ENCODE data around the gene POU2AF2.
"Not testable (repeated sequence)": the region's sequence is repeated elsewhere in the genome, so short reads cannot be mapped to it uniquely, and the experiment has no call there.

Gene POU2AF2

DNA sequence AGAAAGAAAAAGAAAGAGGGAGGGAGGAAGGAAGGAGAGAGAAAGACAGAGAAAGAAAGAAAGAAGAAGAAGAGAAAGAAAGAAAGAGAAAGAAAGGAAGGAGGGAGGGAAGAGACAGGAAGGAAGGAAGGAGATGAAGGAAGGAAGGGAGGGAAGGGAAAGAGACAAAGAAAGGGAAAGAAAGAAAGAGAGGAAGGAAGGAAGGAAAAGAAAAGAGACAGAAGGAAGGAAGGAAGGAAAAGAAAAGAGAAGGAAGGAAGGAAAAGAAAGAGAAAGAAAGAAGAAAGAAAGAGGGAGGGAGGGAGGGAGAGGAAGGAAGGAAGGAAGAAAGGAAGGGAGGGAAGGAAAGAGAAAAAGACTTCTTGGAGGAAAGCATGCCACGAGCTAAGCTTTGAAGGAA, 19.1 kb downstream of the POU2AF2 start:
- peaks cover 8% of the 10 kb centered on the region for H3K27me3 ChIP-seq (ENCODE audit: insufficient read depth, low read length)
- H3K9ac ChIP-seq (ENCODE audit: low read length): no peak overlapping the region
- no peak overlapping the region for H3K4me3 ChIP-seq (ENCODE audit: low read depth, low read length, poor library complexity, severe bottlenecking)
- no peaks in the 10 kb centered on the region for H3K4me1 ChIP-seq (ENCODE audit: insufficient read depth, low read length, severe bottlenecking)
- H3K9me3 ChIP-seq (ENCODE audit: low read length): no peaks in the 10 kb centered on the region
- no peak overlapping the region for H2AFZ ChIP-seq (ENCODE audit: low read length)
- no peaks in the 10 kb centered on the region for H3F3A ChIP-seq (ENCODE audit: insufficient read depth, low read length)
- H3K79me2 ChIP-seq (ENCODE audit: insufficient read depth, low read length): no peaks in the 10 kb centered on the region
- no peaks in the 10 kb centered on the region for H3K36me3 ChIP-seq (ENCODE audit: insufficient read depth, low read length)
- TF ChIP-seq EZH2 (IDR thresholded peaks at IDR 0.05; ENCODE audit: borderline replicate concordance, low read length) (no peak), CTCF (IDR thresholded peaks at IDR 0.05; ENCODE audit: low read length) (no peak)
- H4K20me1 ChIP-seq (ENCODE audit: insufficient read depth, low read length): no peaks in the 10 kb centered on the region
- no peaks in the 10 kb centered on the region for H3K9me2 ChIP-seq (ENCODE audit: low read depth, low read length)
- no peak overlapping the region for H3K27ac ChIP-seq (ENCODE audit: low read depth, low read length, poor library complexity, severe bottlenecking)
- H3K4me2 ChIP-seq (ENCODE audit: low read length): no peak overlapping the region

DNA sequence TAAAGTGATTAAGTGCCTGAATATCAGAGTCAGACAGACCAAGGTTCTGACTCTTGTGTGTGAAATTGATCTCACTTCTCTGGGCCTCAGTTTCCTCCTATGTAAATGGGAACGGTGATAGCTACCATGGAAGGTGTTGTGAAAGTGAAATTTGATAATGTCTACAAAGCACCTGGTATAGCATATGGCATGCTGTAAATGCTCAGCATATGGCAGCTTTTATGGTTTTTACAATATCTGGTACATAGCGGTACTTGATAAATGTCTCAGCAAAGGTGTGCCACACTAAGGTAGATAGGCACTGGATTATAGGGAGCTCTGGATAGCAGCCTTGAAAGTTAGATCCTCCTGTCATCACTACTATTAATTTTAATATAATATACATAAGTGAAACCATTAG, 19.9 kb downstream of the POU2AF2 start:
- Histone ChIP-seq H3K9me3 (ENCODE audit: low read length) (no peaks in the 10 kb centered on the region), H3K9me2 (ENCODE audit: low read depth, low read length) (no peaks in the 10 kb centered on the region), H3K4me3 (ENCODE audit: low read depth, low read length, poor library complexity, severe bottlenecking) (no peak overlapping the region), H3K79me2 (ENCODE audit: insufficient read depth, low read length) (no peaks in the 10 kb centered on the region), H3K27ac (ENCODE audit: low read depth, low read length, poor library complexity, severe bottlenecking) (no peak overlapping the region), H3K4me1 (ENCODE audit: insufficient read depth, low read length, severe bottlenecking) (no peaks in the 10 kb centered on the region), H3K36me3 (ENCODE audit: insufficient read depth, low read length) (no peaks in the 10 kb centered on the region), H3K9ac (ENCODE audit: low read length) (no peak overlapping the region), H4K20me1 (ENCODE audit: insufficient read depth, low read length) (no peaks in the 10 kb centered on the region), H2AFZ (ENCODE audit: low read length) (no peak overlapping the region), H3F3A (ENCODE audit: insufficient read depth, low read length) (no peaks in the 10 kb centered on the region), H3K4me2 (ENCODE audit: low read length) (no peak overlapping the region), H3K27me3 (ENCODE audit: insufficient read depth, low read length) (peaks cover 5% of the 10 kb centered on the region; the same call in 1 of the 2 replicates)
- TF ChIP-seq CTCF (IDR thresholded peaks at IDR 0.05; ENCODE audit: low read length) (no peak), EZH2 (IDR thresholded peaks at IDR 0.05; ENCODE audit: borderline replicate concordance, low read length) (no peak)

GRCh38 chr11:111268303-111268702, 22.8 kb downstream of the POU2AF2 start:
- H3K4me1 ChIP-seq (ENCODE audit: insufficient read depth, low read length, severe bottlenecking); H3K27ac ChIP-seq (ENCODE audit: low read depth, low read length, poor library complexity, severe bottlenecking); H3K4me3 ChIP-seq (ENCODE audit: low read depth, low read length, poor library complexity, severe bottlenecking): not testable (repeated sequence)

GRCh38 chr11:111269146-111269868, 23.8 kb downstream of the POU2AF2 start:
- Histone ChIP-seq H3K4me3 (ENCODE audit: low read depth, low read length, poor library complexity, severe bottlenecking) (no peak overlapping the region), H3K4me1 (ENCODE audit: insufficient read depth, low read length, severe bottlenecking) (peaks cover 15% of the 10 kb centered on the region), H3K36me3 (ENCODE audit: insufficient read depth, low read length) (no peaks in the 10 kb centered on the region), H3K9me2 (ENCODE audit: low read depth, low read length) (no peaks in the 10 kb centered on the region), H4K20me1 (ENCODE audit: insufficient read depth, low read length) (no peaks in the 10 kb centered on the region), H3K79me2 (ENCODE audit: insufficient read depth, low read length) (no peaks in the 10 kb centered on the region), H2AFZ (ENCODE audit: low read length) (no peak overlapping the region), H3K4me2 (ENCODE audit: low read length) (no peak overlapping the region), H3K9ac (ENCODE audit: low read length) (no peak overlapping the region), H3K9me3 (ENCODE audit: low read length) (no peaks in the 10 kb centered on the region), H3K27ac (ENCODE audit: low read depth, low read length, poor library complexity, severe bottlenecking) (no peak overlapping the region), H3K27me3 (ENCODE audit: insufficient read depth, low read length) (peaks cover 3% of the 10 kb centered on the region; the same call in 1 of the 2 replicates), H3F3A (ENCODE audit: insufficient read depth, low read length) (no peaks in the 10 kb centered on the region)
- TF ChIP-seq CTCF (IDR thresholded peaks at IDR 0.05; ENCODE audit: low read length) (no peak), EZH2 (IDR thresholded peaks at IDR 0.05; ENCODE audit: borderline replicate concordance, low read length) (no peak)

More at GRCh38 chr11:111268303-111268702, 22.8 kb downstream of the POU2AF2 start:
- H3K9ac ChIP-seq (ENCODE audit: low read length); H3K9me2 ChIP-seq (ENCODE audit: low read depth, low read length); H3F3A ChIP-seq (ENCODE audit: insufficient read depth, low read length); H3K4me2 ChIP-seq (ENCODE audit: low read length); H2AFZ ChIP-seq (ENCODE audit: low read length); H3K79me2 ChIP-seq (ENCODE audit: insufficient read depth, low read length); H3K9me3 ChIP-seq (ENCODE audit: low read length); H3K27me3 ChIP-seq (ENCODE audit: insufficient read depth, low read length); H3K36me3 ChIP-seq (ENCODE audit: insufficient read depth, low read length); H4K20me1 ChIP-seq (ENCODE audit: insufficient read depth, low read length): not testable (repeated sequence)

All from OCI-LY1 (cell line).